ENCODE results near the gene DRD5.

DNA sequence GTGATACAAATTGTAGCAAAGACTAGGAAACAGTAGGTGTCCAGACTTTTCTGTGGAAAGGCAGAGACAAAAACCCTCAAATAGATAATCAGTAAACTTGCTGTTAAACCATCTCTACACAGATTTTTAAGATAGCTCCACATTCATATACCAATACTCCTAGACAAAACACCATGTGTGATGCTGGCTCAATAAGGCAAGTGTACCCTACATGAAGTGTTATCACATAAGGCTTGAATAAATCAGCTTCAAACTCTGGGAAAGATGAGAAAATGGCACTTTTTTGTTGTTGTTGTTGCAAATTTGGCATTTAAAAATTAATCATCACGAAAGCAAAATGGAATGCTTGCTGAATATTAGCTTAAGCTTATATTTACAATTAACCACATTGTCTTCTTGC is 45.1 kb downstream of the DRD5 start:
- TF ChIP-seq SUZ12 (IDR thresholded peaks at IDR 0.05; ENCODE audit: extremely low read depth, insufficient read depth, insufficient read length) (no peak), YY1 (IDR thresholded peaks at IDR 0.05; ENCODE audit: insufficient read depth, insufficient read length) (no peak)

Measured in NT2/D1 (cell line).